HepG2 (cell line): ENCODE data around the gene MAP3K9. TPM values are rescaled to one million over a fixed set of nuclear protein-coding genes. Genes with fewer than 3 reads are reported as not detected.

Experiments
- CBFB ChIP-seq: sonication (generic); formaldehyde crosslinking; IDR thresholded peaks from 2 replicates; pipeline ENCODE4 v1.4.0; 2020; ENCODE audit warnings: missing genetic modification reagents
- CTCF ChIP-seq: sonication (generic); formaldehyde crosslinking; IDR thresholded peaks from 2 replicates; pipeline ENCODE4 v1.5.0; 2020; ENCODE audit warnings: mild to moderate bottlenecking, missing genetic modification reagents, moderate library complexity
- MAZ ChIP-seq, 2 experiments: sonication (generic) in 1 of 2; formaldehyde crosslinking in 1 of 2; IDR thresholded peaks; 2 replicates each; pipeline versions ENCODE4 v1.5.0 to v1.6.1; 2012 to 2020; ENCODE audit warnings: low read depth in 2 of 2, mild to moderate bottlenecking in 2 of 2, borderline replicate concordance in 1 of 2, improper control_type of control experiment in 1 of 2, low read length in 1 of 2, missing genetic modification reagents in 1 of 2, moderate library complexity in 1 of 2
- PAXIP1 ChIP-seq: sonication (generic); formaldehyde crosslinking; conservative IDR thresholded peaks from 2 replicates; pipeline ENCODE4 v1.4.0; 2020; ENCODE audit warnings: mild to moderate bottlenecking, missing genetic modification reagents, moderate library complexity
- PHF21A ChIP-seq: sonication (generic); formaldehyde crosslinking; IDR thresholded peaks from 2 replicates; pipeline ENCODE4 v1.5.0; 2020; ENCODE audit warnings: mild to moderate bottlenecking, missing genetic modification reagents
- PITX1 ChIP-seq: sonication (generic); formaldehyde crosslinking; IDR thresholded peaks from 2 replicates; pipeline ENCODE4 v1.5.1; 2020; ENCODE audit warnings: mild to moderate bottlenecking, missing genetic modification reagents
- RXRB ChIP-seq: IDR thresholded peaks from 2 replicates; pipeline ENCODE4 v1.6.1; 2016; ENCODE audit warnings: borderline replicate concordance, missing genetic modification reagents, missing compliant biosample characterization
- SAP130 ChIP-seq: IDR thresholded peaks from 2 replicates; pipeline ENCODE4 v1.6.1; 2016; ENCODE audit warnings: low read depth
- SNAPC4 ChIP-seq: sonication (generic); formaldehyde crosslinking; IDR thresholded peaks from 2 replicates; pipeline ENCODE4 v1.4.0; 2020; ENCODE audit warnings: mild to moderate bottlenecking, missing genetic modification reagents
- THRA ChIP-seq: sonication (generic); formaldehyde crosslinking; IDR thresholded peaks from 2 replicates; pipeline ENCODE4 v1.4.0; 2020; ENCODE audit warnings: missing genetic modification reagents, borderline replicate concordance
- ZGPAT ChIP-seq: IDR thresholded peaks from 2 replicates; pipeline ENCODE4 v1.6.1; 2016; ENCODE audit warnings: mild to moderate bottlenecking
- ZNF230 ChIP-seq: sonication (generic); formaldehyde crosslinking; IDR thresholded peaks from 2 replicates; pipeline ENCODE4 v1.4.0; 2020; ENCODE audit warnings: mild to moderate bottlenecking, missing genetic modification reagents
- ZSCAN9 ChIP-seq: IDR thresholded peaks from 2 replicates; pipeline ENCODE4 v1.6.1; 2016; ENCODE audit warnings: borderline replicate concordance
- polyA plus RNA-seq, 8 experiments: library from polyadenylated mRNA; depleted of rRNA in 3 of 8; stranded (reverse) in 7 of 8; unstranded in 1 of 8; fragments of >200 nt; fragmentation: Illumina TruSeq in 4 of 8; extraction: Trizol in 4 of 8; gene quantifications; 2 replicates each; pipeline versions ENCODE4 v1.2.1 to v1.2.3, GENCODE V29; 2011 to 2016; ENCODE audit warnings: low read depth in 4 of 8, missing spikeins in 1 of 8, mixed read lengths in 1 of 8; ENCODE audit not compliant: insufficient read depth in 1 of 8
- total RNA-seq, 5 experiments: library from RNA; depleted of rRNA; stranded (reverse); fragments of >200 nt; fragmentation: Illumina TruSeq; extraction: Trizol; gene quantifications; 2 replicates each; pipeline ENCODE4 v1.2.3, GENCODE V29; 2016; ENCODE audit warnings: low read depth in 1 of 5

Gene MAP3K9
- total and polyA plus RNA-seq, 2 of the 13 experiments (the other 11 are each of a cell fraction or from before 2014, with no cell fraction given), result 4.3 to 4.5 TPM

GRCh38 chr14:70707138-70708038 lies 101.9 kb downstream of the MAP3K9 start (continued):
- TF ChIP-seq THRA, result peak; percentile 36; the same call in 1 of the 2 replicates
- TF ChIP-seq MAZ (IDR thresholded peaks at IDR 0.05; ENCODE audit: borderline replicate concordance, low read depth, low read length), result peak; percentile 77
- no peak for TF ChIP-seq MAZ (CRISPR knock-in tag; IDR thresholded peaks at IDR 0.05; ENCODE audit: low read depth)
- peak; percentile 62 for TF ChIP-seq PAXIP1 (CRISPR knock-in tag)
- peak; percentile 86 for TF ChIP-seq RXRB (CRISPR knock-in tag)
- TF ChIP-seq PHF21A (CRISPR knock-in tag), result peak; percentile 74
- TF ChIP-seq CTCF (CRISPR knock-in tag), result peak; percentile 17; the same call in 1 of the 2 replicates
- 0 out of 2 replicates have a peak, but pooled peaks have one; percentile 18 for TF ChIP-seq PITX1 (CRISPR knock-in tag)
- TF ChIP-seq SAP130 (CRISPR knock-in tag), result peak; percentile 75
- TF ChIP-seq ZNF230 (CRISPR knock-in tag), result no peak
- peak; percentile 30; the same call in 1 of the 2 replicates for TF ChIP-seq ZGPAT (CRISPR knock-in tag)
- TF ChIP-seq CBFB, result 0 out of 2 replicates have a peak, but pooled peaks have one; percentile 26
- no peak for TF ChIP-seq ZSCAN9 (CRISPR knock-in tag)
- no peak for TF ChIP-seq SNAPC4 (CRISPR knock-in tag)
